ENCODE results near the gene SND1.

SND1 gene

GRCh38 chr7:127885843-127886242 lies 233.8 kb downstream of the SND1 start:
- DNase-seq (ENCODE audit: low read depth in 2 of 3, low spot score in 2 of 3) = no peak

DNA sequence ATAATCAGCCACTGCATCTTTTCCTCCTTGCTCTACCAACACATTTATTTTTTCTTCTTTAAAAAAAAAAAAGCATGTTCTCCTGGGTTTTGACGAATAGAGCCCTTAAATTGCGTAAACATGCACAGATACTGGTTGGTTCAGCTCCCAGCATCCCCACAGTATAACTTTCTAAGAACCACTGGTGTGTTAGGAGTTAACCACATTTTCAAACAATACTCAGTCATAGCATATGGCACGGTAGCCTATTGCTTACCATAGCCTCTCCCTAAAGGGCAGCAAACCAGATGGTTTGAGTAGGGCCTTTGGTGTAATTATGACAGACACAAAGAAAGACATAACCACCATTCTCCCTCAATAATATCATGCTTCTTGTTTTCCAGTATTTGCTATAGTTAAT lies 234.3 kb downstream of the SND1 start:
- no peak for DNase-seq (ENCODE audit: low read depth in 2 of 3, low spot score in 2 of 3)

DNA sequence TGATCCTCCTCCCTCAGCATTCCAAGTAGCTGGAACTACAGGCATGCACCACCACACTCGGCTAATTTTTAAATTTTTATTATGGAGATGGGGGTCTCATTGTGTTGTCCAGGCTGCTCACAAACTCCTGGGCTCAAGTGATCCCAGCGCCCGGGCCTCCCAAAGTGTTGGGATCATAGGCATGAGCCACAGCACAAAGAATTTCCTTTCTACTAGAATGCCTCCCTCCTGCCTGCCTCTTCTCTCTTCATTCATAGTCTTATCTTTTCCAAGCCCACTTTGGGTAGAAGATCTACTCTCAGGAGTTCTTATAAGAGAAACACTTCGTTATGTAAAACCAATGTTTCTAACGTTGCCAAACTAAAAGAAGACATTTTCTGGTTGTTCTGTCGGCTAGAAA lies 235.1 kb downstream of the SND1 start:
- no peak for DNase-seq (ENCODE audit: low read depth in 2 of 3, low spot score in 2 of 3)

DNA sequence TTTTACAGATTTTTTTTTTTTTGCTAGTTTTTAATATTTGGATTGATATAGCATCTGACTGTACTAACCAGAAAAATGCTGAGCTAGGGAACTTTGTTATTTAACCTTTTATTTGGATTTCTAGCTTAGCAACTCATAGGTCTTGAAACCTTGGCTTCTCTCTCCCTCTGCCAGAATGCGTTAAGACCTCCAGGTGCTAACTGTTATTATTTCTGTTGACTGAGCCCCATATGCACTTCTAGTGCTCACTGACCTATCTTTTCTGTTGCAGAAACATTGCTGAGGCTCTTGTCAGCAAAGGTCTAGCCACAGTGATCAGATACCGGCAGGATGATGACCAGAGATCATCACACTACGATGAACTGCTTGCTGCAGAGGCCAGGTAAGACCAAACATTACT lies 235.6 kb downstream of the SND1 start:
- no peak for DNase-seq (ENCODE audit: low read depth in 2 of 3, low spot score in 2 of 3)

DNA sequence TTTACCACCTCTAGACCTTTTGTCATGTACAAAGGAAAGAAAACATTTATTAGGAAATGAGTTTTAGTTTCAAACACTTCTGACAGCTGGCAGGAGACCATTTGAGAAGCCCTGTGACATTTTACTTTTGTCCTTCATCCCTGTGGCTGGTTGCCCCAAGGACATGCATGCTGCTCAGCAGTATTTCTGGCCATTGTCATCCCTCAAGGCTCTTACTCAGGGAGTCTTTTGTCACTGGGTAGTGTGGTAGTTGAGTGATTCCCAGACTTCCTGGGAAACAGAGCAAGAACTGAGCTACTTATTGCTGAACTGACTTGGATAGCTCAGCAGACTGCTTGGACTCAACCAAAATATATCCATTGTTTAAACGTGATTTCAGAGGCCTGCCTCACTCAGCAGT lies 236.4 kb downstream of the SND1 start:
- DNase-seq (ENCODE audit: low read depth in 2 of 3, low spot score in 2 of 3) = no peak

- no peak for DNase-seq (ENCODE audit: low read depth in 2 of 3, low spot score in 2 of 3)
Measured at GRCh38 chr7:127888825-127889224, 236.8 kb downstream of the SND1 start.

- DNase-seq (ENCODE audit: low read depth in 2 of 3, low spot score in 2 of 3) = no peak
Measured at GRCh38 chr7:127889677-127890076, 237.7 kb downstream of the SND1 start.

- no peak for DNase-seq (ENCODE audit: low read depth in 2 of 3, low spot score in 2 of 3)
Measured at GRCh38 chr7:127890726-127891125, 238.7 kb downstream of the SND1 start.

DNA sequence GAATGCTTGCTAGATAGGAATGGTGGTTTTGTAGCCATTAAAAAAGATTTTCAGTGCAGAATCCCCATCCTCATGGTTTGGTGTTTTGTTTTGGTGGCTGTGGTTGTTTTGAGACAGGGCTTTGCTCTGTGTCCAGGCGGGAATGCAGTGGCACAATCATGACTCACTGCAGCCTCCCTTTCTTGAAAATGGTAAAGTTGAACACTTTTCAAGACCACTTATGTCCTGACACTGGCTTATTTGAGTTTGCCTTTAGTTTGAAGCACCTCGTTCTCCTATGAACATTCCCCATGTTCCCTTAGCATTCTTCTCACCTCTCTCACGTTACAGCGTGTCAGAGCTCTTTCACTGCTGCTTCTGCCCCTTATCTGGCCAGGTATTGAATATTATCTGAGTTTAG lies 239.2 kb downstream of the SND1 start:
- DNase-seq (ENCODE audit: low read depth in 2 of 3, low spot score in 2 of 3) = no peak

- no peak for DNase-seq (ENCODE audit: low read depth in 2 of 3, low spot score in 2 of 3)
Measured at GRCh38 chr7:127891854-127892438, 240.0 kb downstream of the SND1 start.

DNA sequence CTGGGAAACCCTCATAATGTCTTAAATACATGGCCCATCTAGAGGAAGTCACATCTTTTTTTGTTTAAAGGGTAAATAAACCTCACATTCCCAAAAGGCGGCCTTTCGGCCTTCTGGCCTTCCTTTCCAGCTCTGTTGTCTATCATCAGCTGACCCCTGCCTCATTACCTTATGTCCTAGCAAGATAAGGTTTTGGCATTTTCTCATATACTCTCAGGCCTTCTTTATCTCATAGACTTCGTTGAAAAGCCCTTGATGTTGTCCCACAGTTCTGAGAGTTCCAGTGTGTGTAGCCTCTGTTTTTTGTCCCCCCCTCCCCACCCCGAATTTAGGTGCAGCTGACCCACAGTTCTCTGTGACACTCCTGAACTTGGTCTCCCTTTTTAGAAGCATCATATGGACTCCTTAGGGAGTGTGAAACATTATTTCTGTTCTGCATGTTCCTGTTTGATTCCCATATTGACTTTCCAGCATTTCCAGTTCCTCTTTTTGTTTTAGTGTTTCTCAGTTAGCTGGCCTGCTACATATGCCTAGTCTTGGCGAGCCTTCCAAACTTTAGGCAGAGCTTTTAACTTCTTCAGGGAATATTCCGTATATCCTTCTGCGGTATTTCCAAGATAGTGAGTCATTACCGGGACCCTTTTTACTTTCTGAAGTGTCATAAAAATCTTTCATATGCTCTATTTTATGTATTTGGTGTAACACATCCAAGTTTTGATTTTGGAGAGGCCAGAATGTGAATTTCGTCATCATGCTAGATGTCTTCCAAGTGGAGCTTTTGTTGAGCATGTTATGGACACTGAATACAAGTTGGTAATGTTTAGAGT lies 240.7 kb downstream of the SND1 start:
- no peak for DNase-seq (ENCODE audit: low read depth in 2 of 3, low spot score in 2 of 3)

- DNase-seq (ENCODE audit: low read depth in 2 of 3, low spot score in 2 of 3) = no peak
Measured at GRCh38 chr7:127893547-127893946, 241.6 kb downstream of the SND1 start.

DNA sequence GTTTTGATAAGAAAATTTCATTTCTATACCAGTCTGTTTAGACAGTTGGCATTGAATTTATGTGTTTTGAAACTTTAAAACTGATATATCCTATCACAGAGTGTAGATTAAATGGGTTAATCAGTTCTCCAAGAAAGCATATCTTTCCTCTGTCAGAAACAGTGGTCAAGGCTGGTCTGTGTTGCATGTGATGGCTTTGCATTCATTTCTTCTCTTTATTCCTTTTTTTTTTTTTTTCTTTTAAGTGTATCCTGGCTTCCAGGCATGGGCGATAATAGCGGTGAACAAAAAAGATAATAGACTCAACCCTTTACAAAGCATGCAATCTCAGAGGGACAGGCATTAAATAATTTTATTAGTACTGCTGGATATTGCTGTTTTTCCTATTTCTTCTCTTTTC lies 242.6 kb downstream of the SND1 start:
- DNase-seq (ENCODE audit: low read depth in 2 of 3, low spot score in 2 of 3) = no peak

GRCh38 chr7:127895360-127895759 lies 243.4 kb downstream of the SND1 start:
- no peak for DNase-seq (ENCODE audit: low read depth in 2 of 3, low spot score in 2 of 3)

- no peak for DNase-seq (ENCODE audit: low read depth in 2 of 3, low spot score in 2 of 3)
Measured at GRCh38 chr7:127895814-127896280, 243.9 kb downstream of the SND1 start.

GRCh38 chr7:127896659-127897058 lies 244.7 kb downstream of the SND1 start:
- DNase-seq (ENCODE audit: low read depth in 2 of 3, low spot score in 2 of 3) = no peak

- no peak for DNase-seq (ENCODE audit: low read depth in 2 of 3, low spot score in 2 of 3)
Measured at GRCh38 chr7:127897704-127898454, 245.9 kb downstream of the SND1 start.

- DNase-seq (ENCODE audit: low read depth in 2 of 3, low spot score in 2 of 3) = no peak
Measured at GRCh38 chr7:127899411-127899810, 247.4 kb downstream of the SND1 start.

GRCh38 chr7:127900141-127900540 lies 248.1 kb downstream of the SND1 start:
- no peak for DNase-seq (ENCODE audit: low read depth in 2 of 3, low spot score in 2 of 3)

GRCh38 chr7:127900732-127901685 lies 249.0 kb downstream of the SND1 start:
- no peak for DNase-seq (ENCODE audit: low read depth in 2 of 3, low spot score in 2 of 3)
